Measurements from ENCODE around the gene KIAA0040. TPM values are rescaled to one million over a fixed set of nuclear protein-coding genes. Genes with fewer than 3 reads are reported as not detected.

KIAA0040 gene
- polyA plus RNA-seq, 1 donor from 2014 or later: not detected

DNA sequence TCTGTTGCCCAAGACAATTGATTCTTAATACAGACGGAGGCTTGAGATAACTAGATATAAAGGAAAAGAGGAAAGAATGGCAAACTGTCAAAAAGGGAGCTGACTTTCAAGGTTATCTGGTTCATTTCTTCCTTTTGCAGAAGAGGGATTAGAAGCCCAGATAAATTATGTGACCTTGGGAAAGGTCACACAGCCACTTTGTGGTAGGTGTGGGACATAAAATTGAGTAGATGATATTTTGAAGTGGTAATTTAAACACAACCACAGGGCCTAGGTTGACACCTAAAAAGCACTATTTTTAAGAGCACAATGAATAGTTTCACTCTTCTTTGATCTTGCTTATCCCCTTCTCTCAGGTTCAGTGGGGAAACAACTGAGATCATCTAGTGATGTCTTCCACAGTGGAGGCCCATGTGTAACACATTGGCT, 16.9 kb upstream of the KIAA0040 start:
- H3K36me3 ChIP-seq (ENCODE audit: insufficient read depth, low read length): no peaks in the 10 kb centered on the region
- no peak overlapping the region for H3K27ac ChIP-seq (ENCODE audit: low read length)
- no peaks in the 10 kb centered on the region for H4K20me1 ChIP-seq (ENCODE audit: insufficient read depth)
- H2AFZ ChIP-seq (ENCODE audit: low read depth, low read length): no peak overlapping the region
- H3F3A ChIP-seq (ENCODE audit: insufficient read depth, low read length, poor library complexity, severe bottlenecking): no peaks in the 10 kb centered on the region
- TF ChIP-seq EZH2 (IDR thresholded peaks at IDR 0.05; ENCODE audit: borderline replicate concordance, insufficient read depth, low read length, poor library complexity, severe bottlenecking): no peak
- TF ChIP-seq, protein P1, sequence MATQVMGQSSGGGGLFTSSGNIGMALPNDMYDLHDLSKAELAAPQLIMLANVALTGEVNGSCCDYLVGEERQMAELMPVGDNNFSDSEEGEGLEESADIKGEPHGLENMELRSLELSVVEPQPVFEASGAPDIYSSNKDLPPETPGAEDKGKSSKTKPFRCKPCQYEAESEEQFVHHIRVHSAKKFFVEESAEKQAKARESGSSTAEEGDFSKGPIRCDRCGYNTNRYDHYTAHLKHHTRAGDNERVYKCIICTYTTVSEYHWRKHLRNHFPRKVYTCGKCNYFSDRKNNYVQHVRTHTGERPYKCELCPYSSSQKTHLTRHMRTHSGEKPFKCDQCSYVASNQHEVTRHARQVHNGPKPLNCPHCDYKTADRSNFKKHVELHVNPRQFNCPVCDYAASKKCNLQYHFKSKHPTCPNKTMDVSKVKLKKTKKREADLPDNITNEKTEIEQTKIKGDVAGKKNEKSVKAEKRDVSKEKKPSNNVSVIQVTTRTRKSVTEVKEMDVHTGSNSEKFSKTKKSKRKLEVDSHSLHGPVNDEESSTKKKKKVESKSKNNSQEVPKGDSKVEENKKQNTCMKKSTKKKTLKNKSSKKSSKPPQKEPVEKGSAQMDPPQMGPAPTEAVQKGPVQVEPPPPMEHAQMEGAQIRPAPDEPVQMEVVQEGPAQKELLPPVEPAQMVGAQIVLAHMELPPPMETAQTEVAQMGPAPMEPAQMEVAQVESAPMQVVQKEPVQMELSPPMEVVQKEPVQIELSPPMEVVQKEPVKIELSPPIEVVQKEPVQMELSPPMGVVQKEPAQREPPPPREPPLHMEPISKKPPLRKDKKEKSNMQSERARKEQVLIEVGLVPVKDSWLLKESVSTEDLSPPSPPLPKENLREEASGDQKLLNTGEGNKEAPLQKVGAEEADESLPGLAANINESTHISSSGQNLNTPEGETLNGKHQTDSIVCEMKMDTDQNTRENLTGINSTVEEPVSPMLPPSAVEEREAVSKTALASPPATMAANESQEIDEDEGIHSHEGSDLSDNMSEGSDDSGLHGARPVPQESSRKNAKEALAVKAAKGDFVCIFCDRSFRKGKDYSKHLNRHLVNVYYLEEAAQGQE (IDR thresholded peaks at IDR 0.05; ENCODE audit: borderline replicate concordance): no peak
- no peak for TF ChIP-seq RAD21 (conservative IDR thresholded peaks at IDR 0.05)
- TF ChIP-seq TAF1 (IDR thresholded peaks at IDR 0.05; ENCODE audit: low read depth): no peak
- no peak for TF ChIP-seq EP300 (conservative IDR thresholded peaks at IDR 0.05; ENCODE audit: poor library complexity, severe bottlenecking)
- no peak for TF ChIP-seq MXI1 (conservative IDR thresholded peaks at IDR 0.05; ENCODE audit: poor library complexity, severe bottlenecking)
- TF ChIP-seq SMC3 (conservative IDR thresholded peaks at IDR 0.05; ENCODE audit: poor library complexity): no peak
- TF ChIP-seq POLR2AphosphoS5 (IDR thresholded peaks at IDR 0.05): no peak
- TF ChIP-seq, protein P2, sequence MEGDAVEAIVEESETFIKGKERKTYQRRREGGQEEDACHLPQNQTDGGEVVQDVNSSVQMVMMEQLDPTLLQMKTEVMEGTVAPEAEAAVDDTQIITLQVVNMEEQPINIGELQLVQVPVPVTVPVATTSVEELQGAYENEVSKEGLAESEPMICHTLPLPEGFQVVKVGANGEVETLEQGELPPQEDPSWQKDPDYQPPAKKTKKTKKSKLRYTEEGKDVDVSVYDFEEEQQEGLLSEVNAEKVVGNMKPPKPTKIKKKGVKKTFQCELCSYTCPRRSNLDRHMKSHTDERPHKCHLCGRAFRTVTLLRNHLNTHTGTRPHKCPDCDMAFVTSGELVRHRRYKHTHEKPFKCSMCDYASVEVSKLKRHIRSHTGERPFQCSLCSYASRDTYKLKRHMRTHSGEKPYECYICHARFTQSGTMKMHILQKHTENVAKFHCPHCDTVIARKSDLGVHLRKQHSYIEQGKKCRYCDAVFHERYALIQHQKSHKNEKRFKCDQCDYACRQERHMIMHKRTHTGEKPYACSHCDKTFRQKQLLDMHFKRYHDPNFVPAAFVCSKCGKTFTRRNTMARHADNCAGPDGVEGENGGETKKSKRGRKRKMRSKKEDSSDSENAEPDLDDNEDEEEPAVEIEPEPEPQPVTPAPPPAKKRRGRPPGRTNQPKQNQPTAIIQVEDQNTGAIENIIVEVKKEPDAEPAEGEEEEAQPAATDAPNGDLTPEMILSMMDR (IDR thresholded peaks at IDR 0.05; ENCODE audit: poor library complexity, severe bottlenecking): no peak
- no peak overlapping the region for H3K4me3 ChIP-seq (ENCODE audit: low read length)
- H3K79me2 ChIP-seq (replicated peaks; ENCODE audit: insufficient read depth, low read length): no peaks in the 10 kb centered on the region
- no peak overlapping the region for H3K4me2 ChIP-seq (ENCODE audit: low read length)
- H3K9me3 ChIP-seq (ENCODE audit: low read length): no peaks in the 10 kb centered on the region
- H3K9me2 ChIP-seq (ENCODE audit: insufficient read depth, low read length): no peaks in the 10 kb centered on the region
- no peak overlapping the region for H3K9ac ChIP-seq (ENCODE audit: low read length)
- no peaks in the 10 kb centered on the region for H3K27me3 ChIP-seq (ENCODE audit: insufficient read depth, low read depth, low read length)

DNA sequence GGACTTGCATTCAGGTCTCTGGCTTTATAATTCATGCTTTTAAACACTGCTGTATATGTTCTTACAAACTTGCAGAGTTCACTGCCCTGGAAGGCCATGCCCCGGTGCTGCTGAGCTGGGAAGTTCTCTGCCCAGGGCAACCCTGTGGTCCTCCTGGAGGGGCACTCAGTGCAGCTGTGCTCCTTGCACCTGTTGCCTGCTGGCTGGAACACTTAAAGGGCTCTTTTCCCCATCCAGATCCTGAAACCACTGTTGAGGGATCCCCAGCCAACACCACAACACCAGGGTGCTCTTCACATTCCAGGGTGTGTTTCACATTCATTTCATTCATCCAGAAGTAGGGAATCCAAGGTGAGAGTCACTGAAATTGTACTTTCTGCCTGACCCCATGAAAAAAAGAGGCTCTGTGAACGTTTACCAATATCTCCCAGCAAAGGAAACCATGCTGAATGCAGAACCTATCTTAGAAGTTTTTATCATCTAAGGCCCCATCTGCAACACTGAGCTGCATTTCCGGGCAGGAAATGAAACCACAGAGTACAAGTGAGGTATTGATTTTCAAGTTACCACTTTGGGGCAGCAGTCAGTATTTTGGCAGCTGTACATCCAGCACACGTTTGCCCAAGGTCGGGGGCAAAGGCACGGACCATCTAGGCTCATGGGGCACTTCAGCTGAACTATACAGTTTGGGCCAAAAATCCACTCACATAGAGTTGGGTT, 16.4 kb upstream of the KIAA0040 start:
- Histone ChIP-seq H3K79me2 (replicated peaks; ENCODE audit: insufficient read depth, low read length) (no peaks in the 10 kb centered on the region), H4K20me1 (ENCODE audit: insufficient read depth) (no peaks in the 10 kb centered on the region), H2AFZ (ENCODE audit: low read depth, low read length) (no peak overlapping the region)

More for the DNA sequence above, 16.4 kb upstream of the KIAA0040 start:
- Histone ChIP-seq H3K4me3 (ENCODE audit: low read length) (no peak overlapping the region), H3K9me2 (ENCODE audit: insufficient read depth, low read length) (no peaks in the 10 kb centered on the region), H3K36me3 (ENCODE audit: insufficient read depth, low read length) (no peaks in the 10 kb centered on the region), H3K27me3 (ENCODE audit: insufficient read depth, low read depth, low read length) (no peaks in the 10 kb centered on the region), H3K9ac (ENCODE audit: low read length) (no peak overlapping the region), H3K4me2 (ENCODE audit: low read length) (no peak overlapping the region), H3F3A (ENCODE audit: insufficient read depth, low read length, poor library complexity, severe bottlenecking) (no peaks in the 10 kb centered on the region), H3K9me3 (ENCODE audit: low read length) (no peaks in the 10 kb centered on the region), H3K27ac (ENCODE audit: low read length) (no peak overlapping the region)
- TF ChIP-seq RAD21 (conservative IDR thresholded peaks at IDR 0.05) (no peak), SMC3 (conservative IDR thresholded peaks at IDR 0.05; ENCODE audit: poor library complexity) (no peak), EP300 (conservative IDR thresholded peaks at IDR 0.05; ENCODE audit: poor library complexity, severe bottlenecking) (no peak), MXI1 (conservative IDR thresholded peaks at IDR 0.05; ENCODE audit: poor library complexity, severe bottlenecking) (no peak), TAF1 (IDR thresholded peaks at IDR 0.05; ENCODE audit: low read depth) (no peak), POLR2AphosphoS5 (IDR thresholded peaks at IDR 0.05) (no peak), EZH2 (IDR thresholded peaks at IDR 0.05; ENCODE audit: borderline replicate concordance, insufficient read depth, low read length, poor library complexity, severe bottlenecking) (no peak)
- TF ChIP-seq, protein P1 (IDR thresholded peaks at IDR 0.05; ENCODE audit: borderline replicate concordance): no peak
